Activated B cell treated with CpG ODN at 0.5 μM for 24 hours (primary cell): ENCODE results near the gene KRT77. TPM values are rescaled to one million over a fixed set of nuclear protein-coding genes. Genes with fewer than 3 reads are reported as not detected.

Experiments
- ATAC-seq: fragments of 200-7000 bp; cut with Tn5 transposase; one replicate; pipeline ENCODE4 v1.10.0; 2021; ENCODE audit warnings: low read depth, mild to moderate bottlenecking, moderate library complexity
- CTCF ChIA-PET: fragments of 350-600 bp; sonication (Branson Sonifier 250); formaldehyde crosslinking; loops from one replicate; lab custom pipeline; 2021; ENCODE audit warnings: antibody characterized with exemption; lab: Charles Lee
- POLR2A ChIA-PET: fragments of 350-600 bp; sonication (Branson Sonifier 250); formaldehyde crosslinking; loops from one replicate; lab custom pipeline; 2021; ENCODE audit warnings: antibody characterized with exemption; lab: Charles Lee
- DNase-seq: peaks from one replicate; pipeline ENCODE4 v3.0.0; 2022
- H3K27ac Mint-ChIP-seq: one replicate; pipeline ENCODE4 v1.8.0; 2020; ENCODE audit warnings: mixed read lengths
- H3K27me3 Mint-ChIP-seq: one replicate; pipeline ENCODE4 v1.8.0; 2021; ENCODE audit warnings: mixed read lengths
- H3K36me3 Mint-ChIP-seq: one replicate; pipeline ENCODE4 v1.8.0; 2021; ENCODE audit warnings: low read depth, mixed read lengths
- H3K4me1 Mint-ChIP-seq: one replicate; pipeline ENCODE4 v1.8.0; 2021; ENCODE audit warnings: mixed read lengths
- H3K4me3 Mint-ChIP-seq: one replicate; pipeline ENCODE4 v1.8.0; 2020; ENCODE audit warnings: mild to moderate bottlenecking, mixed read lengths
- H3K9me3 Mint-ChIP-seq: one replicate; pipeline ENCODE4 v1.8.0; 2020; ENCODE audit warnings: mixed read lengths
- intact Hi-C: fragments of 100-400 bp; cut with micrococcal nuclease; formaldehyde crosslinking; loops from one replicate; pipeline ENCODE4 v1.15.1; 2024
- total RNA-seq: library from RNA; stranded (reverse); gene quantifications from 2 replicates; pipeline ENCODE4 v1.2.3, GENCODE V29; 2022
- TF ChIP-seq, protein P1 (sequence below): fragments of 200-600 bp; IDR thresholded peaks from one replicate; pipeline ENCODE4 v1.8.0; 2022; ENCODE audit warnings: antibody characterized with exemption, mild to moderate bottlenecking

KRT77 gene
- total RNA-seq, 1 donor from 2014 or later: not detected

DNA sequence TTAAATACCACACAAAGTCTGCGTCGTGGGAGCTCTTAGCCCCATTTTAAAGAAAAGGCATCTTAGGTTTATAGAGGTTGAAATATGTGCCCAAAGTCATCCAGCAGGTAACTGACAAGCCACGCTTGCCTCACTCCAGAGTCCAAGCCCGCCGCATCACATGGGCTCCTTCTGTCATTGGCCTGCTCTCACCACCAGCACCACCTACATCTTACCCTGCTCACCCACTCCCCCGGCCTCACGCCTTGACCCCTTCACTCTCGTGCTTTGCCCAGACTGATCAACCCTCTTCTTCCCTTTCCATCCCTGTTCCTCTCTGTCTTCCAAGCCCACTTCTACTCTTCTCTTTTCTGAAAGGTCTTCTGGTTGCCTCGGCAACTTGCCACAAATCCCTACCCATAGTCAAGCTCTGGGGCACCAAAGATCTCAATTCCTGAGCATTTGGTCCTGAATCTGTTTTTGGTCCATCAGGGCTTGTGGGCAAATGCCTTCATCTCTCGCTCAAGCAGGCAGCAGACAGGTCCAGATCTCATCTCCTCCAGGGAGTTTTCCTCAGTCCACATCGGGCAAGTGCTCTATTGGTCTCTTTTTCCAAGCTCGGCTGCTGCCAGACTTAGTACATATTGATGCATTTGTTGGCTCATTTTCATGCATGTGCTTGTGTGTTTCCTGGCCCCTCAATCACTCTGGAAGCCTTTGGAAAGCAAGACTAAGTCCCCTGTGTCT is 19.6 kb downstream of the KRT77 start:
- TF ChIP-seq, protein P1, sequence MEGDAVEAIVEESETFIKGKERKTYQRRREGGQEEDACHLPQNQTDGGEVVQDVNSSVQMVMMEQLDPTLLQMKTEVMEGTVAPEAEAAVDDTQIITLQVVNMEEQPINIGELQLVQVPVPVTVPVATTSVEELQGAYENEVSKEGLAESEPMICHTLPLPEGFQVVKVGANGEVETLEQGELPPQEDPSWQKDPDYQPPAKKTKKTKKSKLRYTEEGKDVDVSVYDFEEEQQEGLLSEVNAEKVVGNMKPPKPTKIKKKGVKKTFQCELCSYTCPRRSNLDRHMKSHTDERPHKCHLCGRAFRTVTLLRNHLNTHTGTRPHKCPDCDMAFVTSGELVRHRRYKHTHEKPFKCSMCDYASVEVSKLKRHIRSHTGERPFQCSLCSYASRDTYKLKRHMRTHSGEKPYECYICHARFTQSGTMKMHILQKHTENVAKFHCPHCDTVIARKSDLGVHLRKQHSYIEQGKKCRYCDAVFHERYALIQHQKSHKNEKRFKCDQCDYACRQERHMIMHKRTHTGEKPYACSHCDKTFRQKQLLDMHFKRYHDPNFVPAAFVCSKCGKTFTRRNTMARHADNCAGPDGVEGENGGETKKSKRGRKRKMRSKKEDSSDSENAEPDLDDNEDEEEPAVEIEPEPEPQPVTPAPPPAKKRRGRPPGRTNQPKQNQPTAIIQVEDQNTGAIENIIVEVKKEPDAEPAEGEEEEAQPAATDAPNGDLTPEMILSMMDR: no peak
- peaks cover 23% of the 10 kb centered on the region for H3K27me3 Mint-ChIP-seq
- no peaks in the 10 kb centered on the region for H3K4me1 Mint-ChIP-seq
- ATAC-seq (no peak), DNase-seq (no peak)
- ChIA-PET POLR2A (no interaction called here), CTCF (no interaction called here)
- no peaks in the 10 kb centered on the region for H3K9me3 Mint-ChIP-seq
- H3K27ac Mint-ChIP-seq: no peak overlapping the region
- H3K4me3 Mint-ChIP-seq: no peak overlapping the region
- no peaks in the 10 kb centered on the region for H3K36me3 Mint-ChIP-seq
- intact Hi-C loops: no loop called here

DNA sequence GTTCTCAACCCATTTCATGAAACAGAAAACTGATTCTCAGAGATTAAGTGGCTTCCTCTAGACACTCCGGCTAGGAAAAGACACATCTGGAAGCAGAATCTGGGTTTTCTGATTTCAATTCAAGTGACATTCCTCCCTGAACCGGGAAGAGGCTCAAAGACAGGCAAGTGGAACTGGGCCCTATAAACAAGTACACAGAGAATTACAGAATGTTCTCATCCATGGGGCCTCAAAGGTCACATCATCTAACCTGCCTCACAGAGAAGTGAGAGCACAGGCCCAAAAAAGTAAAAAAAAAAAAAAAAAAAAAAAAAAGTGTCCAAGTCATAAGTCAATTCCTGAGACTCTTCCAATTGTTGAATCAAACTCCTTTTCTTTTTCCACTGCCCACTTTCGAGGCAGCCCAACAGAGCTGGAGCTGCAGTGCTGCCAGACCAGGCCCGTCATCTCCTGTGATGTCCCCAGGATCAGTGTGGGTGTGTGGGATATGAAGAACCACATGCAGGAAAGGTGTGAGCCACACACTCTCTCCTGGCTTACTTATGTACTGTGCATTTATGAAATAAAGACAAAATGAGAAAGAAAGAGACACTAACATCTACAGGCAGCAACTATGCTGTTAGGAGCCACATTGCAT is 20.3 kb downstream of the KRT77 start:
- no peaks in the 10 kb centered on the region for H3K4me1 Mint-ChIP-seq
- H3K9me3 Mint-ChIP-seq: no peaks in the 10 kb centered on the region
- TF ChIP-seq, protein P1: no peak
- no peak for DNase-seq
- no peaks in the 10 kb centered on the region for H3K36me3 Mint-ChIP-seq
- ChIA-PET POLR2A (no interaction called here), CTCF (no interaction called here)
- no peak overlapping the region for H3K4me3 Mint-ChIP-seq
- ATAC-seq: no peak
- H3K27ac Mint-ChIP-seq: no peak overlapping the region
- peaks cover 17% of the 10 kb centered on the region for H3K27me3 Mint-ChIP-seq
- intact Hi-C loops: no loop called here

DNA sequence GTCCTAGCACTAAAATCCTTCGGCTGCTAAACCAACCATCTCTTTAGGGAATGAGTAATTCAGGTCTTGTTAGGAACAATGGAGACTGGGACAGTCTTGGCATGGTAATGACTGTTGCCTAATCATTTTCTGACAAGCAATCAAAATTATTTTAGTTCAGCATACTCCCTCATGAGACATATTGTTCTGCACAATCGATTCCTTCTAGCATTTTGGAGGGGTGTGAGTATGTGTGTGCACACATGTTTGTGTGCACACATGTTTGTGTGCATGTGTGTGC is 21.0 kb downstream of the KRT77 start:
- H3K36me3 Mint-ChIP-seq: no peaks in the 10 kb centered on the region
- ATAC-seq: no peak
- TF ChIP-seq, protein P1: no peak
- no peaks in the 10 kb centered on the region for H3K4me1 Mint-ChIP-seq
- no peak overlapping the region for H3K27ac Mint-ChIP-seq
- ChIA-PET CTCF (no interaction called here), POLR2A (no interaction called here)
- H3K4me3 Mint-ChIP-seq: no peak overlapping the region
- H3K27me3 Mint-ChIP-seq: peaks cover 12% of the 10 kb centered on the region
- intact Hi-C loops: no loop called here
- no peak for DNase-seq
- no peaks in the 10 kb centered on the region for H3K9me3 Mint-ChIP-seq

DNA sequence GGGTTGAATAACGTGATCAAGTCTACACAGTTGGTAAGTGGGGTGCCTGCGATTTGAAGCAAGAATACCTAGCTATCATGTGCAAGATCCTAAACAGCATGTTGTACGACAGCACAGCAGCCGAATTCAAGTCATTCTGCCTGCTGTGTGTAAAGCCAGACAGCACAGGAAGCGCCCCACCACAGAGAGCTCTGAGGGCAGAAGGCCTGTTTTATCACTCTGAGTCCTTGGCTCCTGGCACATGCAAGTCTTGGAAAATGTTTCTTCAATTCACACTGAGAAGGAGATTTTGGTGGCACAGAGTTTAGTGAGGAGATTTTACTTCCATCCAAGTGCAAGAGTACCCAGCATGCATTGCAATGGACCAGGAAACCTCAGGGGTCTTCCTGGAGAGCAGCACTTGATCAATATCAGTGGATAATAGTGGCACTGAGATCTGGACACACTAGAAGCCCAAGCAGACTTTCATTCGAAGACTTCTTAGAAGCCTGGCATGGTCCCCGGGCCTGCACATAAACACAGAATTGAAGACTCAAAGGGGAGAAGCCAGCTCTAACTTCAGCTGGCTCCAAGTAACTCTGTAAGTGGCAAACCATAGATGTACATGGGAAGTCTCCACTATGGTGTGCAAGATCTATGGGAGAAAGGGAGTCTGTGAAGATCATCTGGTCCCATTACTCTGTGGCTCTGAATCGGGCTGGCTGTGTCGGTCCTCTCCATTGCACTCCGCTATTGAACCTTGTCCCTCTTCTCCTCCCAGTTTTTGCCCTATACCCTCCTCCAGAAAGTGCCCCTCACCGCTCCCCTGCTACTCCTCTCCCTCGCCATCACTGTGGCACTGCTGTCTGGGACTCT is 21.6 kb downstream of the KRT77 start:
- Mint-ChIP-seq H3K36me3 (no peaks in the 10 kb centered on the region), H3K27ac (no peak overlapping the region), H3K4me1 (no peaks in the 10 kb centered on the region), H3K9me3 (no peaks in the 10 kb centered on the region), H3K4me3 (no peak overlapping the region), H3K27me3 (peaks cover 12% of the 10 kb centered on the region)
- CTCF ChIA-PET: no interaction called here
- intact Hi-C loops: no loop called here
- no peak for ATAC-seq
- POLR2A ChIA-PET: no interaction called here
- DNase-seq: no peak
- TF ChIP-seq, protein P1: no peak

DNA sequence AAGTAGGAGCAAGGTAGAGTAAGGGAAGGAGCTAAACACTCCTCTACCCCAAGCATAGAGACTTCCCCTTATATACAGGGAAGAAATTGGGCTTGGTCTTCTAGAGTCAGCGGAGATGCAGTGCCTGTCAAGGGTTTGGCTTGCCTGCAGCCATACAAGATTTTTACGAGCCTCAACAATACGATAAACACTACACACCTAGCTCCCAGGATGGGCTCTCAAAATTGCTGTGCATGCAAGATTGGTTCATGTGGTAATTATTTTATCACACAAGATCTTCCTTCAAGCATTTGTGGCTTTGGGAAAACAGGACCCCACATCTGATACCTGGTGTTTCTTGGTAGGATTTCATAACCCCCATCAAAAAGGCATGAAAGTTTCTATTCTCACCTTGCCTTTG is 23.0 kb downstream of the KRT77 start, which contains the start of gene KRT1:
TSS of gene KRT1 (minus strand) at position 45 of the 400 bp plus-strand sequence. CDS start 59 bp downstream, outside the sequence.
- no peak within 1 kb of the TSS for H3K4me3 Mint-ChIP-seq
- no peak within 1 kb of the TSS for H3K27ac Mint-ChIP-seq

More for the DNA sequence above, 23.0 kb downstream of the KRT77 start, which contains the start of gene KRT1:
- ChIA-PET CTCF (no interaction called here), POLR2A (no interaction called here)
- Mint-ChIP-seq H3K9me3 (no peaks in the 10 kb centered on the region), H3K36me3 (no peaks in the 10 kb centered on the region), H3K4me1 (no peaks in the 10 kb centered on the region), H3K27me3 (peaks cover 12% of the 10 kb centered on the region)
- intact Hi-C loops: no loop called here
- TF ChIP-seq, protein P1: no peak
- no peak for DNase-seq
- no peak for ATAC-seq
